ENCODE results near the gene DAB2. TPM values are rescaled to one million over a fixed set of nuclear protein-coding genes. Genes with fewer than 3 reads are reported as not detected.

The DAB2 gene
- total RNA-seq, 1 experiment from 2014 or later, result 5.5 TPM

DNA sequence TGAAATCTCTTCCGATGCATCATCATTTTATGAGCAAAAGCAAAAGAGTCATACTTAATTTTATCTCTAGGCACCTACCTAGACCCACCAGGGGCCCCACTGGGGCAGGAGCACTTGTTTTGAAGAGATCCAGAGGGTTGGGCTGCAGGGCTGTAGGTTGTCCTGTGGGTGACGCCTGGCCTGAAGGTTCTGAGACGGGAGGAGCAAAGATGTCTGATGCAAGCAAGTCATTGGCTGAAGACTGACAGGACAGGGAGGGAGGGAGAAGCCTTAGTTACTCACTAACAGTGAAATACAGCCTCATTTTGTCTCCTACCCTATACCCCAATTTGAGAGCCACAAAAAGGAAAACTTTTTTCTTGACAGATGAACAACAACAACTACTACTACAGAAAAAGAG, 43.4 kb downstream of the DAB2 start:
- TF ChIP-seq YY1 (IDR thresholded peaks at IDR 0.05; ENCODE audit: extremely low read depth, insufficient replicate concordance, low read depth, low read length) (no peak), EZH2 (IDR thresholded peaks at IDR 0.05) (no peak), ZFX (IDR thresholded peaks at IDR 0.05) (no peak), FOSL1 (IDR thresholded peaks at IDR 0.05; ENCODE audit: low read depth) (no peak), REST (IDR thresholded peaks at IDR 0.05; ENCODE audit: low read depth) (no peak), CTCF (IDR thresholded peaks at IDR 0.05 in 2 of 3, conservative IDR thresholded peaks at IDR 0.05 in 1 of 3; ENCODE audit: borderline replicate concordance in 1 of 3, insufficient read depth in 1 of 3, low read depth in 2 of 3, low read length in 2 of 3) (no peak), SRF (IDR thresholded peaks at IDR 0.05; ENCODE audit: low read depth) (no peak), CEBPB (IDR thresholded peaks at IDR 0.05; ENCODE audit: low read depth) (no peak), ATF3 (IDR thresholded peaks at IDR 0.05) (no peak), EZH2phosphoT487 (IDR thresholded peaks at IDR 0.05; ENCODE audit: borderline replicate concordance) (no peak), JUND (IDR thresholded peaks at IDR 0.05) (no peak), RAD21 (IDR thresholded peaks at IDR 0.05; ENCODE audit: low read depth) (no peak), EGR1 (IDR thresholded peaks at IDR 0.05; ENCODE audit: low read depth) (no peak), TCF7L2 (IDR thresholded peaks at IDR 0.05; ENCODE audit: borderline replicate concordance, extremely low read depth, insufficient read depth, insufficient read length) (no peak)
- H3K4me1 ChIP-seq (ENCODE audit: control insufficient read depth in 1 of 2, insufficient read depth in 2 of 2, low read length in 2 of 2), result no peaks in the 10 kb centered on the region
- H4K20me1 ChIP-seq (ENCODE audit: insufficient read depth), result no peaks in the 10 kb centered on the region
- H3K9me2 ChIP-seq (ENCODE audit: insufficient read depth), result no peaks in the 10 kb centered on the region
- H3K79me2 ChIP-seq (ENCODE audit: insufficient read depth, low read length), result no peaks in the 10 kb centered on the region
- RAD21 ChIA-PET (ENCODE audit: low non-redundant PET in 1 of 2, low total read pairs in 2 of 2, uncharacterized antibody in 2 of 2, unreplicated experiment in 2 of 2), result no interaction called here
- no peak overlapping the region for H3K4me3 ChIP-seq (replicated peaks in 1 of 2; ENCODE audit: low read depth in 1 of 2, low read length in 2 of 2)
- ATAC-seq, result no peak
- no peaks in the 10 kb centered on the region for H3K9me3 ChIP-seq (ENCODE audit: control insufficient read depth in 1 of 2, insufficient read depth in 1 of 2, low read depth in 1 of 2, low read length in 2 of 2)
- no peaks in the 10 kb centered on the region for H3K27me3 ChIP-seq (ENCODE audit: insufficient read depth, low read length)
- H3K9ac ChIP-seq (ENCODE audit: low read length), result no peak overlapping the region
- no peaks in the 10 kb centered on the region for H3K36me3 ChIP-seq (ENCODE audit: control insufficient read depth in 1 of 2, insufficient read depth in 2 of 2, low read length in 2 of 2)
- no peak for DNase-seq (ENCODE audit: low read depth, low spot score)
- no peak overlapping the region for H3K4me2 ChIP-seq (ENCODE audit: low read length)
- H3K27ac ChIP-seq (ENCODE audit: low read depth, low read length), result no peak overlapping the region
- BruUV-seq (replicated peaks), result no TSS peak
- CTCF ChIA-PET, result no interaction called here
- POLR2A ChIA-PET, result no interaction called here
- H2AFZ ChIP-seq (ENCODE audit: low read depth, low read length, poor library complexity, severe bottlenecking), result no peak overlapping the region
- intact Hi-C loops (cut with micrococcal nuclease), result no loop called here

All from HCT116 (cell line).